Activated CD8-positive, alpha-beta memory T cell treated with anti-CD3 and anti-CD28 coated beads for 36 hours (primary cell): ENCODE measurements around the gene CHCHD3. TPM values are rescaled to one million over a fixed set of nuclear protein-coding genes. Genes with fewer than 3 reads are reported as not detected.

Source experiments
- CTCF ChIA-PET: fragments of 350-600 bp; sonication (Branson Sonifier 250); formaldehyde crosslinking; loops from one replicate; lab custom pipeline; 2021; ENCODE audit warnings: antibody characterized with exemption; lab: Charles Lee
- POLR2A ChIA-PET: fragments of 350-600 bp; sonication (Branson Sonifier 250); formaldehyde crosslinking; loops from one replicate; lab custom pipeline; 2021; ENCODE audit warnings: antibody characterized with exemption; lab: Charles Lee
- total RNA-seq, 2 experiments: library from RNA; stranded (reverse); gene quantifications; one replicate each; pipeline ENCODE4 v1.2.3, GENCODE V29; 2021

Gene CHCHD3
- total RNA-seq, 2 experiments from 2014 or later: 85.2 to 87.1 TPM

GRCh38 chr7:133082390-133082766 is 488 bp upstream of the CHCHD3 start:
- ChIA-PET POLR2A (interaction anchor here (0.9 kb wide), 1 partner anchor 54 kb away, joined by 3 read pairs; no protein-coding TSS in a partner anchor), CTCF (interaction anchor here (0.6 kb wide), 1 partner anchor 302 kb away, joined by 6 read pairs; no protein-coding TSS in a partner anchor)

- CTCF ChIA-PET: no interaction called here
- POLR2A ChIA-PET: no interaction called here
These were observed 731 bp downstream of the CHCHD3 start for GRCh38 chr7:133081119-133081598.

- ChIA-PET CTCF (no interaction called here), POLR2A (interaction anchor here (0.6 kb wide), 1 partner anchor 29 kb away, joined by 5 read pairs; no protein-coding TSS in a partner anchor)
These were observed 2.6 kb downstream of the CHCHD3 start for GRCh38 chr7:133079296-133079695.

GRCh38 chr7:133077394-133077793 is 4.5 kb downstream of the CHCHD3 start:
- CTCF ChIA-PET: interaction anchor here (0.6 kb wide), 1 partner anchor 174 kb away, joined by 4 read pairs; no protein-coding TSS in a partner anchor
- POLR2A ChIA-PET: no interaction called here

GRCh38 chr7:133076142-133076541 is 5.7 kb downstream of the CHCHD3 start:
- ChIA-PET CTCF (no interaction called here), POLR2A (no interaction called here)

GRCh38 chr7:133071506-133071905 is 10.4 kb downstream of the CHCHD3 start:
- ChIA-PET POLR2A (no interaction called here), CTCF (interaction anchor here (0.7 kb wide), 1 partner anchor 59 kb away, joined by 3 read pairs; no protein-coding TSS in a partner anchor)

GRCh38 chr7:133070562-133070961 is 11.3 kb downstream of the CHCHD3 start:
- ChIA-PET POLR2A (no interaction called here), CTCF (no interaction called here)

GRCh38 chr7:133065301-133065700 is 16.6 kb downstream of the CHCHD3 start:
- ChIA-PET POLR2A (no interaction called here), CTCF (no interaction called here)

- ChIA-PET CTCF (no interaction called here), POLR2A (no interaction called here)
These were observed 17.6 kb downstream of the CHCHD3 start for GRCh38 chr7:133064082-133064820.

- CTCF ChIA-PET: no interaction called here
These were observed 20.1 kb downstream of the CHCHD3 start for GRCh38 chr7:133061792-133062191.

GRCh38 chr7:133061357-133061756 is 20.5 kb downstream of the CHCHD3 start:
- CTCF ChIA-PET: no interaction called here
- POLR2A ChIA-PET: no interaction called here

More at GRCh38 chr7:133061792-133062191, 20.1 kb downstream of the CHCHD3 start:
- POLR2A ChIA-PET: no interaction called here

- POLR2A ChIA-PET: no interaction called here
- CTCF ChIA-PET: no interaction called here
These were observed 21.9 kb downstream of the CHCHD3 start for GRCh38 chr7:133060004-133060403.

- ChIA-PET POLR2A (no interaction called here), CTCF (no interaction called here)
These were observed 22.6 kb downstream of the CHCHD3 start for GRCh38 chr7:133059263-133059662.

- ChIA-PET CTCF (interaction anchor here (0.6 kb wide), 1 partner anchor 347 kb away, joined by 3 read pairs; no protein-coding TSS in a partner anchor), POLR2A (interaction anchor here (0.7 kb wide), 1 partner anchor 249 kb away, joined by 3 read pairs; no protein-coding TSS in a partner anchor)
These were observed 25.3 kb downstream of the CHCHD3 start for GRCh38 chr7:133056370-133057238.

- CTCF ChIA-PET: no interaction called here
- POLR2A ChIA-PET: no interaction called here
These were observed 27.6 kb downstream of the CHCHD3 start for GRCh38 chr7:133054162-133054840.

GRCh38 chr7:133053321-133053891 is 28.5 kb downstream of the CHCHD3 start:
- ChIA-PET CTCF (no interaction called here), POLR2A (no interaction called here)

GRCh38 chr7:133052826-133053225 is 29.1 kb downstream of the CHCHD3 start:
- ChIA-PET CTCF (no interaction called here), POLR2A (no interaction called here)

GRCh38 chr7:133052401-133052756 is 29.5 kb downstream of the CHCHD3 start:
- ChIA-PET POLR2A (no interaction called here), CTCF (no interaction called here)

- ChIA-PET POLR2A (no interaction called here), CTCF (no interaction called here)
These were observed 30.0 kb downstream of the CHCHD3 start for GRCh38 chr7:133051719-133052400.
